Muscle layer of duodenum (tissue), 2 donors: ENCODE measurements around the gene MRPL40.

Source experiments
- H3K27ac ChIP-seq: one replicate; pipeline ENCODE4 v1.7.0; 2013; ENCODE audit warnings: mild to moderate bottlenecking, low read length
- H3K27me3 ChIP-seq: one replicate; pipeline ENCODE4 v1.7.0; 2013; ENCODE audit warnings: low read depth, mild to moderate bottlenecking, control low read depth, low read length
- H3K36me3 ChIP-seq, 2 donors: one replicate each; pipeline ENCODE4 v1.7.0; 2013; ENCODE audit warnings: low read length in 2 of 2, control low read depth in 1 of 2, mild to moderate bottlenecking in 1 of 2; ENCODE audit not compliant: insufficient read depth in 2 of 2, control insufficient read depth in 1 of 2
- H3K4me1 ChIP-seq, 2 donors: one replicate each; pipeline ENCODE4 v1.7.0; 2013; ENCODE audit warnings: low read length in 2 of 2, mild to moderate bottlenecking in 2 of 2, control low read depth in 1 of 2, moderate library complexity in 1 of 2; ENCODE audit not compliant: insufficient read depth in 2 of 2, control insufficient read depth in 1 of 2
- H3K4me3 ChIP-seq, 2 donors: one replicate each; pipeline ENCODE4 v1.7.0; 2013; ENCODE audit warnings: low read length in 2 of 2, low read depth in 1 of 2, mild to moderate bottlenecking in 1 of 2
- H3K9me3 ChIP-seq, 2 donors: one replicate each; pipeline ENCODE4 v1.7.0; 2013; ENCODE audit warnings: low read length in 2 of 2, control low read depth in 1 of 2, mild to moderate bottlenecking in 1 of 2; ENCODE audit not compliant: control insufficient read depth in 1 of 2
- donor health status: healthy.

Gene MRPL40

DNA sequence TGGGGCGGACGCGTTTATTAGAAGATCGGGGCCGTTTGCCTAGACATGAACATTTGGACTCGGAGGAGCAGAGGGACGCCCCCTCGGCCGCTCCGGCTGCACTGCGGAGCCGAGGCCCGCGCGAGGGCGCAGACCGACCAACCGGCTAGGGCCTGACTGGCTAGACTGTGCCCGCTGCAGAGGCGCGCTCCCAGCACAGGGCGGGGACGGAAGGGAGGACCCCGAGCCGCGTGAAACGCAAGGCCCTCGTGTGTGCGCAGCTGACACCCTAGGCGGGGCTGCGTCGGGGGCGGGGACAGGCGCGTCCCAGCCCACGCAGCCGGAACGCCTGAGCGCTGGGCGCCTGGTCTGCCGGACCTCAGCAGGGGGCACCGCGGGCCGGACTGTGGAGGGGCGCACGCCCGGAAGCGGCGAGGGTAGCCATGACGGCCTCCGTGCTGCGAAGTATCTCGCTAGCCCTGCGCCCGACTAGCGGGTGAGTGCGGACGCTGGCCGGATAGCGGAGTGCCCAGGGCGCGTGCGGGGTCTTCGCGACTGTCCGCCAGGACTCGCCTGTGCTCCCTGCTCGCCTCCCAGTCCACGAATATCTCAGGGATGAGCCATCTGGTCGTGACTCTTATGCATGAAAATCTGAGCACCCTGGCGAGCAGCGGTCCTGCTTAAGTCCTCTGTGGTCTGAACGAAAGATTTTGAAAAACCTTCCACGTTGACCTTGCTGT lies at the start of gene MRPL40:
MRPL40 (plus strand) TSS at position 413 of the 719 bp plus-strand sequence; CDS start at position 423, 10 bp downstream.
- Histone ChIP-seq H3K9me3 (no peaks in the 10 kb centered on the region), H3K36me3 (peaks cover 15 to 26% of the 10 kb centered on the region in 2 donors), H3K4me3 (peak within 1 kb of the TSS; percentile 83 to 99), H3K27ac (peak within 1 kb of the TSS; percentile 96), H3K4me1 (peaks cover 11 to 35% of the 10 kb centered on the region in 2 donors), H3K27me3 (no peaks in the 10 kb centered on the region)

DNA sequence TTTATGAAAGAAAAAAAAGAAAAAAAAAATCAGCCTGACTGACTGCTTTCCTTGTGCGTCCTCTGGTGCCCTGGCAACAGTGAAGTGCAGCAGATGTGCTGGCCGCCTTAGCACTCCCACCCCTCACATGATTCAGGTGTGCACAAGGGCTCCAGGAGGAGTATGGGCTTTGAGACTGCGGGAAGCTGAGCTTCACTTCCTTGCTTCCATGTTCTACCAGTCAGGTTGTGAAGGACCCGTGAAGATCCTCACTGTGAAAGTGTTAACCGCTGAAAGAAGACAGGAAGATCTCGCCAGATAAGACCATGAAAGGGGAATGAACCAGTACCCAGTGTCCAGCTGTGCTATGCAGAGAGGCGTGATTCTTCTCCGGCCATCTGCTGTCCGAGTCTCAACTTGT lies 49.1 kb upstream of the MRPL40 start:
- Histone ChIP-seq H3K4me1 (no peaks in the 10 kb centered on the region), H3K27me3 (no peaks in the 10 kb centered on the region), H3K36me3 (peaks cover 52 to 77% of the 10 kb centered on the region in 2 donors), H3K9me3 (no peaks in the 10 kb centered on the region), H3K4me3 (no peak overlapping the region), H3K27ac (no peak overlapping the region)

DNA sequence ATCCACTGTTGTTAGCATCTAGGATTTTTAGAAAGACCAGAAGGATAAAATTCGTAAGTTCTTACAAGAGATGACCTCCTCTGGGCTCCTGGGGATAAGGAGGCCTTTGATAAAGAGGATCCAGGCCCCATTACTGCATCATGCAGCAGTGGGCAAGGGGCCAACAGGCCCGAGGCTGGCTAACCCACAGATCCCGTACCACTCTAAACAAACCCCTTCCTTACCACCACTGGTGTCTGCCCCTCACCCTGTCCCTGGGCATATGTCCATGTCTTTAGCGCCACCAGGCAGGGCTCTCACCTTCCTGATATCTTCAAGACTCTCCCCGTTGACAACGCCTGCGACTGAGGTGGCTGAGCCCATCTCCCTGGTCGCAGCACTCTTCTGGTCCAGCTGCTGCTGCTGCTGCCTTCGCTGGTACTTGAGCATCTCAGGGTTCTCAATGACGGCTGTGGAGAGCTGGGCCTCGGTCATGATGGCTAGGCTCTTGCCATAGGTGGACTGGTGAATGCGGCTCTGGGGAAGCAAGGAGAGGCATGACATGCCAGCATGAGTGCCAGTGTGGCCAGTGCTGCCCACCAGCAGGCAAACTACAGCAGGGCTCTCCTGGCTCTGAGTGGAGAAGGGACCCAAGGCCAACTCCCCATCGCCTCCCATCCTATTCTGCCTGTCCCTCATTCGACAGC lies 47.0 kb upstream of the MRPL40 start:
- Histone ChIP-seq H3K36me3 (peaks cover 67 to 95% of the 10 kb centered on the region in 2 donors), H3K9me3 (no peaks in the 10 kb centered on the region), H3K27me3 (no peaks in the 10 kb centered on the region), H3K4me1 (no peaks in the 10 kb centered on the region), H3K27ac (no peak overlapping the region), H3K4me3 (no peak overlapping the region)

DNA sequence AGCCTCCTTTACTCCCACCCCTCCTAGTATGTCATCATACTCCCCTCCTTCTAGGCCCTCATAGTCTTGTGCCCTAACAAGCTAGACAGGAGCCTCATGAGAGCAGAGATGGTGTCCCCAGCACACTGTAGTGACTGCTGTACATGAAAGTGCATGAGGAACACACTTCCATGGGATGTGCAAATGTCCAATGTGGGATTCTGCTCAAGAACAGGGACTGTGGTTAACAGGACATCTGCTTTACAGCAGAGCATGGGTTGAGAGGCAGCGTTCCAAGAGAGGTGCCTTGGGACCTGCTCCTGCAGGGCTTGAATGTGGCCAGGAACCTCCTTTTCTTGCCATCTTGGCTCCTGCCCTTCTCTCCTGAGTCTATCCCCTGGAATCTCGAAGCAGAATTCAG lies 46.1 kb upstream of the MRPL40 start:
- Histone ChIP-seq H3K27me3 (no peaks in the 10 kb centered on the region), H3K9me3 (no peaks in the 10 kb centered on the region), H3K36me3 (peaks cover 75 to 97% of the 10 kb centered on the region in 2 donors), H3K4me1 (no peaks in the 10 kb centered on the region), H3K27ac (no peak overlapping the region), H3K4me3 (no peak overlapping the region)

DNA sequence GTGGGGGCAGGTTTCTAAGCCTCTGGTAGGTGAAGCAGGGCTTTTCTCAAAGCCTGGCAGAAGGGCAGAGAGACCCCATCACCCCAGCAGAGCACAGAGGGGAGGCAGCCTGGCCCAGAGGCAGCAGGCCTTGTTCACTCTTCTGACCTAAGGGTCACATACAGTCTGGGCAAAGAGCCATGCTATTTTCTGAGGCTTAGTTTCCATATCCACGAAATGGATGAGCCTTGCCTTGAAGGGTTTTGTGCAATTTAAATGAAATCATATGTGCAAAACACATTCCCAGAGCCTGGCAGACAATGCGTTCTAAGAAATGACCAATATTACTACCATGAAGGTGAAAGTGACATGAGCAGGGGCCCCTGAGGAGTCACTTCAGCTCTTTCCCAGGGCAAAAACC lies 45.3 kb upstream of the MRPL40 start:
- H3K27me3 ChIP-seq = no peaks in the 10 kb centered on the region
- H3K4me1 ChIP-seq = no peaks in the 10 kb centered on the region
- H3K9me3 ChIP-seq = no peaks in the 10 kb centered on the region
- peaks cover 76 to 98% of the 10 kb centered on the region in 2 donors for H3K36me3 ChIP-seq
- no peak overlapping the region for H3K4me3 ChIP-seq
- H3K27ac ChIP-seq = no peak overlapping the region

DNA sequence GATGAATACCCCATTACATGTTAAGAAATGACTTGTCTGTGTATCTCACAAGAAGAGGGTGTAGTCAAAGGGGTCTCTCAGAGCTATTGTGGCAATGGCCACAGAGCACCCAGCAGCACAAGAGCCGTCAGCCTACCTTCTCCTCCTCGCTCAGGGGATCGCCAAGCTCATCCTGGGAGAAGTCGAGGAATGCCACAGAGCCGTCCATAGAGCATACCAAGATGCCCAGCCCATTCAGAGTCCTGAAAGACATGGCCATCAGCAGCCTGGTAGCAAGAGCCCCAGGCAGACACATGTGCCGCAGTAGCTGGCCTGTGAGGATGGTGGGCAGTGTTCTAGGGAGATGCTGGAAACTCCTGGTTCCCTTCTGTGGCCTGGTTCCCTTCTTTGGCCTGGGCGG lies 44.8 kb upstream of the MRPL40 start:
- Histone ChIP-seq H3K9me3 (no peaks in the 10 kb centered on the region), H3K4me1 (no peaks in the 10 kb centered on the region), H3K27me3 (no peaks in the 10 kb centered on the region), H3K36me3 (peaks cover 76 to 98% of the 10 kb centered on the region in 2 donors), H3K27ac (no peak overlapping the region), H3K4me3 (no peak overlapping the region)

DNA sequence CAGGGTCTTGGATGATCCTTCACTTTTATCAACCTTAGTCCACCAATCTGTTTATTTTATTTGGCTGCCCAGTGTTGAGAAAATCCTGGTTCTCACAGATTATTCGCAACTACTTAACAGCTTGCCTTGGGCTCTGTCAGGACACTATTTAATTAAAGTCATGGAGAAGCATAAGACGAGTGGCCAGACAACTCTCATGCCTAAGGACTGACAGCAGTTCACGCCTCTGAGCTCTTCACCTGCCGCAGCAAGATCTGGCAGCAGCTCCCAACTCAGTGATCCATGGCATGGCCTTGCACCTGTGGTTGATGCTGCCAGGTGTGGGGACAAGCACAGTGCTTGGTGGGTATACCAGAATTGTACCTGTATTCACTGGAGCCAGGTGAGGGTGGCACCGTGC lies 38.6 kb upstream of the MRPL40 start:
- H3K36me3 ChIP-seq = peaks cover 76 to 94% of the 10 kb centered on the region in 2 donors
- no peak overlapping the region for H3K4me3 ChIP-seq
- no peaks in the 10 kb centered on the region for H3K9me3 ChIP-seq
- H3K4me1 ChIP-seq = no peaks in the 10 kb centered on the region
- H3K27me3 ChIP-seq = no peaks in the 10 kb centered on the region
- H3K27ac ChIP-seq = no peak overlapping the region

DNA sequence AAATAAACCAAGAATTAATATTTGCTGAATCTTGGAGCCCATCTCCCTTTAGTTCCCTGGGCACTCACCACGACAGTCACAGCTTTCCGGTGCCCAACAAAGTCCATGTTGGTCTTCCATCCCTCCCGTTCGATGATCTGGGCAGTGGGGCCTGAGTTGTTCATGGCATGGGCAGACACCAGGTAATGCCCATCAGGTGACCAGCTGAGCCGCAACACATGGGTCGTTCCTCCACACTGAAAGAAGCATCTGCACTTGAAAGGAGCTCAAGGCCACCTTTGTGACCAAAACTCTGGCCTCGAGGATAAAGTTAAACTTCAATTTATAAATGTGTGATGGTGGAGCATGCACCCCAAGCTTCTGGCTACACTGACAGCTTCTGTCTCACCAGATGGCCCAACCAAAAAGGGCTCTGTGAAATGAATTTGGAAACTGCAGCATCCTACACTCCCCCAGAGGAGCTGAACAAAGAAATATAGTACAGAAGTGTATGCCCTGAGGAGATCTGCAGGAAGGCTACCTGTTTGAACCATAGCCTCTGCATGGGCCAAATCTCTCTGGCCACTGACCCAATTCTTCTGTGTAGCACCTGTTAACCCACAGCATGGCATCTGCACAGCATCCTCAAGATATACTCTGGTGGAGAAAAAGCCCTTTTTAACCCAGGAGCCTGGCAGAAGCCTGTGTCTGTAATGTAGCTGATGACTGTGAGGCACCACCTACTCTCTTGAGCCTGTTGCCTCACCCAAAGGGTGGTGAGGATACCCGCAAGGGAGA lies 37.9 kb upstream of the MRPL40 start:
- H3K36me3 ChIP-seq = peaks cover 70 to 90% of the 10 kb centered on the region in 2 donors
- no peaks in the 10 kb centered on the region for H3K27me3 ChIP-seq
- H3K27ac ChIP-seq = no peak overlapping the region
- no peaks in the 10 kb centered on the region for H3K9me3 ChIP-seq
- H3K4me1 ChIP-seq = no peaks in the 10 kb centered on the region
- no peak overlapping the region for H3K4me3 ChIP-seq

DNA sequence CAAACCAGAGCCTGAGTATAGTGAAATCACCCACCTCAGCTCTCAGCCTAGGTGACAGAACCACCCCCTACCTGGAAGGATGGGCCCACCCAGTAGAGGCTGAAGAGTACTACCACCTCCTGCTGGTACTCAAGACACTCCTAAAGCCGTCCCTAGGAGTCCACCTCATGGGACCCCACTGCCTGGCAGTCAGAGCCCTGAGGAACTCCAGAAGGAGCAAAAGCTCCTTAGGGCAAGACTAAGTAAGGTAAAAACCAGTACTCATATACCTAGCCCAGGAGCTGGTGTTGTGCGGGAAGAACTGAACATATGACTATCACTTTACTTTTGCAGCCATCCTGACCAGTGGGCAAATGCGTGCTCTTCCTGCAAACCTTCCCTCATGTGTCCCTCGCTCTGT lies 37.1 kb upstream of the MRPL40 start:
- H3K4me3 ChIP-seq = no peak overlapping the region
- peaks cover 64 to 82% of the 10 kb centered on the region in 2 donors for H3K36me3 ChIP-seq
- H3K9me3 ChIP-seq = no peaks in the 10 kb centered on the region
- no peaks in the 10 kb centered on the region for H3K4me1 ChIP-seq
- no peaks in the 10 kb centered on the region for H3K27me3 ChIP-seq
- H3K27ac ChIP-seq = no peak overlapping the region

DNA sequence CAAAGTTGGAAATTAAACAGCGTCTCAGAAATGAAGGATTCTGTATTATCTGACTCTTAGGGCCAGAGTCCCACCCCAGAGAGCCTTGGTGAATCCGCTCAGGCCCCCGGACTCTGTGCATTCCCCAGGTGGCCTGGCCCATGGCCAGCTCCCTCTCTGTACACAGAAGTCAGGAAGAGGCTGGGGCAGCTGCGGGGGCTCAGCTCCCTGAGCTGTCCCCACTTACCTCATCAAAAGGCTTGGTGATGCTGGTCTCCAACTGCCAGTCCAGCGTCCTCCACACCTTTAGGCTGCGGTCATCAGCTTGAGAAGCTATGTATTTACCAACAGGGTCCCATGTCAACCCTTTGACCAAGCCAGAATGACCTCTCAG lies 35.8 kb upstream of the MRPL40 start:
- H3K4me3 ChIP-seq = no peak overlapping the region
- no peaks in the 10 kb centered on the region for H3K27me3 ChIP-seq
- H3K9me3 ChIP-seq = no peaks in the 10 kb centered on the region
- H3K4me1 ChIP-seq = no peaks in the 10 kb centered on the region
- H3K27ac ChIP-seq = no peak overlapping the region
- H3K36me3 ChIP-seq = peaks cover 68 to 82% of the 10 kb centered on the region in 2 donors

DNA sequence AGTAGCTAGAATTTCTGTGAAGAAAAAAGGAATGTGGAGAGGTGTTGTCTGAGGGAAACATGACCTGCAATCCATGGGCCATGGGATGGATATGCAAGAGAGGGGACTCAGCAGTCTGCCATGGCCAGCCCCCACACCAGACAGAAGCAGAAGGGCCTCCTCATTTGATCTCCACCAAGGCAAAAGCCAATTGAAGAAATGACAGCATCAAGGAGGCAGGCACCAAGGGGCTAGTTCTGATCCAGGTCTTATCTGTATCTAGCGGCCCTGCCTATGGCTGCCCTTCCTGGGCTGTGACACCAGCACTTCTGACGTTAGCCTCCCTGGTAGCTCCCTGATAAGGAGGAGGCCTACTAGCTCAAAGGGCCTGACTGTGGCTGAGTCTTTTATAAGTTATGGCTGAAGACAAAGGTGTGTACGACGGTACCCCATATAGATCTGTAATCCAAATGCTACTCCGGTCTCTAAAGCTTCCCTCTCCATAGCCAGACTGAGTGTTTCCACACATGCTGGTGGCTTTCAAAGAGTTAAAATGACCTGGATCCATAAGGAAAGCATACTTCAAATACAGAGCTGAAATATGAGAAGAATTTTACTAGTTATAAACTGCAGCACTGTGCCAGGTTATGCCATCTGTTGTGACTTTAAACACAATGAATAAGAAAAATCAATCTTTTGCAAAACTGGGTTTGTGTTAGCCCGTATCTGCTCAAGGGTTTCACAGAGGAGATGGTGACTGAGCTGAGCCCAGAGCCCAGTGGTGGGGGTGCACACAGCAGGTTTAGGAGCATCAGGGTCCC lies 35.2 kb upstream of the MRPL40 start:
- H3K4me1 ChIP-seq = no peaks in the 10 kb centered on the region
- H3K36me3 ChIP-seq = peaks cover 68 to 81% of the 10 kb centered on the region in 2 donors
- no peak overlapping the region for H3K4me3 ChIP-seq
- H3K27me3 ChIP-seq = no peaks in the 10 kb centered on the region
- no peaks in the 10 kb centered on the region for H3K9me3 ChIP-seq
- no peak overlapping the region for H3K27ac ChIP-seq
